ENCODE results near the gene ARHGAP4.
A peak's percentile ranks its signal among the peaks of the same experiment; 100 is the strongest.

Gene ARHGAP4

DNA sequence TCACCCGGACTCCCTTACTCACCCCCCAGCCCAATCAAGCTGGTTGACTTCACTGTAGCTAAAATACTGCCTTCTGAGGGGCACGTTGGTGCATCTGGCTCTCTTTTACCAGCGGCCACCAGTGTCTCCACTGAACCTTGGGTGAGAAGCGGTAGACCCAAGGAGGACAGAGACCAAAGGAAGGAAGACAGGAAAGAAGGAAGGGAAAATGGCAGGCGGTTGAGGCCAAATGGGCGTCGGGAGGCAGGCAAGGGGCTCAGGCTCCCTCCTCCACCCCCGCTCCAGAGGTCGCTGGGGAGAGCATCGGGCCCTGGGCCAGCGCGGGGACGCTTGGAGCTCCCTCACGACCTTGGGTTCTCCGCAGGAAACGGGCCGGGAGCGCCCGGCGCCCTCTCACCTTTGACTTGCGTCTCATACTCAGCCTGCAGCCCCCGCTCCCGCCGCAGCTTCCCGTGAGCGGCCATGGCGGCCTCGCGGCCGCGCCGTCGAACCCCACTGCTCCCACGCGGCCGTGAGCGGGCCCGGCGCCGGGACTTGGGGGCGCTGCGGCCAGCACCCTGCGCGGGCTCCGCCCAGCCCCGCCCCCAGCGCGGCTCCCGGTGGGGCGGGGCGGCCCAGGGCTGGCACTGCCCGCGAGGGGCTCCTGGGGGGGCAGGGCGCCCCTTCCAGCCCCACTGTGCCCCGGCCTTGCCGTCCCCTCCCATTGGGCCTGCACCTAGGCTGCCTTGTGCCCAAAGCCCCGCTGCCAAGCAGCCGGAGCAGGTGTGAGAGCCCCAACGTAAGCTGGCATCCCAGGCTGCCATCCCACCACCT, at the start of gene ARHGAP4:
Gene ARHGAP4 (minus strand): TSS at position 526 of the 813 bp plus-strand sequence. CDS start 62 bp downstream, at position 464.
- peak; percentile 67 for DNase-seq (ENCODE audit: low spot score)

DNA sequence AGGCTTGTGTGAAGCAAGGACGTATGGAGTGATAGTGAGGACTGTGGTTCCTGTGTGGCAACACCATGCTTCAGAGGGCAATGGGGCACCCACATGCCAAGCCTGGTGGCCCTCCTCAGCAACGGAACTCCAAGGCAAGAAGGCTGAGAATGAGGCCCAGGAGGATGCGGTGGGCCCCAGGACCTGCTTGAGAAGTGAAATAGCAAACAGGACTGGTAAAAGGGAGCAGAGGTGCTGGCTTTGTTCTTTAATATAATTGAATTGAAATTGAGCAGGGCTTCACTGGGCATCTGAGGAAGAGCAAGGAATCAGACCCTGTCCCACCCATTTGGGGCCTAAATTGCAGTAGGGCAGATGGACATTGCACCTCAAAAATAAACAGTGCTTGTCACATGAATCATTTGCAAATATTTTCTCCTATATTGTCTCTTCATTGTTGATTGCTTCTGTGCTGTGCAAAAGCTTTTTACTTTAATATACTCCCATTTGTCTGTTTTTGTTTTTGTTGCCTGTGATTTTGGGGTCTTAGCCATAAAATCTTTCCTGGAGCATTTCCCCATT, 48.7 kb upstream of the ARHGAP4 start:
- no peak for DNase-seq (ENCODE audit: low spot score)

DNA sequence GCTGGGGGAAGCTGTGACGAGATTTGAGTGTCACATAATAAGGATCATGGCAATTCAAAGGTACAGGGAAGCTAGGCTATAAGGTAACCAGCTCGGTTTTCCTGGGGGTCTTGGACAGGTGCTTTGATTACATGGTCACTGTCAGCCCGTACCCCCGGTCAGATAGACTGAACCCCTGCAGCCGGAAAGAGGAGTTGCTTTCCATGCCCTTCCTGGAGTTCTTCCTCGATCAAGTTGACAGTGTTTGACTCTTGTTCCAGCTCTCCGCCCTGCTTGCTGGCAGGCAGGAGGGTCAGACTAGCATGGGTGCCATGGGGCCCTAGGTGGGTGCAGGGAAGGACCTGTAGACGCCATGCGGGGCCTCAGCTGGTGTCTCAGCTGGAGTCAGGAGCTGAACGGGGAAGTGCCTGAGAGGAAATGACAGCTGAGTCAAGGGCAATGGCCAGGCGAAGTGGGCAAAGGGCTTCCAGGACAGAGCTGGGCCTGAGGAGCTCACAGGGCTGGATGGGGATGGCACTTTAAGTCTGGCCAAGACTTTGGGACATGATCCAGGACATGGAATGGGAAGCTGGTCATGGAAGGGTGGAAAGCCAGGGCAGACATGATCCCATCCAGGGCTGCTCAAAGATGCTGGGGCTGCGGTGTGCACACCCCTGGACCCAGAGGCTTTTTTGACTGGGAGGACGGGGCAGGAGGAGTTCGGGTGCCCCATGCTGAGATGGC, 48.1 kb upstream of the ARHGAP4 start:
- no peak for DNase-seq (ENCODE audit: low spot score)

DNA sequence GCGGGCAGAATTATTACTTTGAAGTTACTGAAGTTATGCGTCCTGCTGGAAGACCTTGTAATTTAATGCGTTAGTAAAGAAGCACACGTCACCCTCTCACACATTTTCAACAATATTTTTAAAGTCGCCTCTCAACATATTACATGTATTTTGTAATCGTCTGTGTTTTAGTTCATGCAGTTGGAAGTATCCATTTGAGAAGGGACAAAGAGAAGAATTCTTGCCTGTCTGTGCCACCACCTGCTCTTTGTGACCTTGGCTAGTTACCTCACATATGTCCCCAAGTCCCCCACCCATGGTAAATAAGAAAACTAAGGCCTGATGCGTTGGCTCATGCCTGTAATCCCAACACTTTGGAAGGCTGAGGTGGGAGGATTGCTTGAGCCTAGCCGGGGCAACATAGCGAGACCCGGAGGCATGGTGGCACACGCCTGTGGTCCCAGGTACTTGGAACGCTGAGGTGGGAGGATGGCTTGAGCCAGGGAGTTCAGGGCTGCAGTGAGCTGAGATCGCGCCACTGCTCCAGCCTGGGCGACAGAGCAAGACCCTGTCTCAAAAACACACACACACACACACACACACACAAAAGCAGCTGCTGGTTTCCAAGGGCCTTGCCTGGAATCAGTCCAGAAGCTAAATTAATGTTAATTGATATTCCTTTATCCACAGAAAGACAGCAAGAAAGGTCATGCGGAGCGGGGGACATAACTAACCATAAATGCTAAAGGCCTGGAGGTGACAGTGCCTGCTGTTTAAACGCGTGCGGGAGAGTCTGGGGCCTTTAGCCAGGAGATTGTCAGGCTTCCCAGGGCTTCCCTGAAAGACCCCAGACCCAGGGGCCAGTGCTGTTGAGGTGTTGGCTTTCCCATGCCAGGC, 47.3 kb upstream of the ARHGAP4 start:
- no peak for DNase-seq (ENCODE audit: low spot score)

DNA sequence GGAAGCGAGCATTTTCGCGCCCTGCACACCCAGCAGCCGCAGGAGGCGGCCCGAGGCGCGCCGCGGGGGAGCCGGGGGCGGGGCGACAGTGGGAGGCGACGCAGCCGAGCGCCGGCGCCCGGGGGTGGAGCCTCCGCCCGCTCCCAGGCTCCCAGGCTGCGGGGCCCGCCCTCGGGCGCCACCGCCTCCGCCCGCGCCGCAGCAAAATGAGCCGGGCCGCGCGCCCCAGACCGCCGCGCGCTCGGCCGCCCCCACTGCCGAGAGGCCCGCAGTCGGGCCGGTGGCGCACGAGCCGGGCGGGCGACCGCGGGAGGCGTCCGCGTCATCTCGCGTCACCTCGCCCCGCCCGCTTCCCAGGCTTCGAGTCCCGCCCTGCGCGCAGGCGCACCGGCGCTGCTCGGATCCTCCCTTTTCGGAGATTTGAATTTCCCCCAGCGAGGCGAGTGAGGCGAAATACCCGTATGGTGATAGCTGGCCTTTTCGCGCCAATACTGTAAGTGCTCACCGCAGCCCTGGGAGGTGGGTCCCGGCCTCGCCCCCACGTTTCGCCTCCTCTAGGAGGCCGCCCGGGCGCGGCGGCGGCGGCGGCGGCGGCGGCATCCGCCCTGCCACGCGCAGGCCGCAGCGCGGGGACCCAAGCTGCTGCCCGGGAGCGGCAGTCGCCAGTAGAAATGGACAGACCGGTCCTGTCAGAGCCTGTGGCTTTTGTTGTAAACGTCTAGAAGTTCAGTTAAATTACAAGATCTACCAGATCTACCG, 46.5 kb upstream of the ARHGAP4 start, which contains the start of gene TMEM187:
Gene TMEM187 (plus strand): TSS at position 387 of the 759 bp plus-strand sequence. CDS start 9,309 bp downstream, outside the sequence.
- peak; percentile 87 for DNase-seq (ENCODE audit: low spot score)

DNA sequence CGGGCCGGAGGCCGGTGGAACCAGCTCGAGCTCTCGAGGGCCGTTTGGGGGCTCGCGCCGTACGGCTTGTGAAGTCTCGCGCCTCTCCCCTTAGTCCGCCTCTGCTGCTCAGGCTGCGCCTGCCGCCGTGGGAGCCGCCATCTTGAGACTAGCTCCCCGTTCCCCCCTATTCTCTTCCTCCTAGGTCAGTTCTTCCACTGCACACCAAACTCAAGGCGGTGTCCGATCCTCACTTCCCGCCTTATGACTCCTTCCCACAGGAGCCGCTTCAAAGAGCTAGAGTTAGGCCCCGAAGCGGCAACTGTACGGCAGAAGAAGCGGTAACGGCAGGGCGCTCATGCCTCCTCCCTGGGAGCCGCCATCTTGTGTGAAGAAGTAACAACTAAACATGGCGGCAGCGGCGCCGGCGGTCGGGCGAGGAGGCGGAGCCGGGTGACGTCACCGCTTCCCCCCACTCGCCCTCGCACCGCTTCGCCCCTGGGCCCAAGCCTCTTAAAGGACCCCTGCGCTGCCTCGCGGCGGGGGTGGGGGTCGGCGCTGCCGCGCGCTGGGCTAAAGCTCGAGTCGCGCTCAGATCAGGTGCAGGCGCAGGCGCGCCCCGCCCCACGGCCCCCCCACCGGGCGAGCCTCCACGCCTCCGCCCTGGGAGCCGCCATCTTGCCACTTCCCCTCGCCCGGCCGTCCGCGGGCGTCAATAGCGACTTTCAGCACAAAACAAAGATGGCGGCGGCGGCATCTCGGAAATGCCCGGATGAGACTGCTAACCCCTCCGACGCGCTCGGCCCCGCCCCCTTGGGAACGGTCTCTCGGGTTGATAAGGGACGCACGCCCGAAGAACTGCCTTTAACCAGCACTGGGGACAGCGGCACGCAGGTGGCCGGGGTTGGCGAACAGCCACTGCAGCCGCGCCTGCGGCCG, 45.6 kb upstream of the ARHGAP4 start, which contains the start of gene HCFC1:
Gene HCFC1 (minus strand): TSS at position 369 of the 918 bp plus-strand sequence. CDS start 978 bp downstream, outside the sequence.
- DNase-seq (ENCODE audit: low spot score), result peak; percentile 81

DNA sequence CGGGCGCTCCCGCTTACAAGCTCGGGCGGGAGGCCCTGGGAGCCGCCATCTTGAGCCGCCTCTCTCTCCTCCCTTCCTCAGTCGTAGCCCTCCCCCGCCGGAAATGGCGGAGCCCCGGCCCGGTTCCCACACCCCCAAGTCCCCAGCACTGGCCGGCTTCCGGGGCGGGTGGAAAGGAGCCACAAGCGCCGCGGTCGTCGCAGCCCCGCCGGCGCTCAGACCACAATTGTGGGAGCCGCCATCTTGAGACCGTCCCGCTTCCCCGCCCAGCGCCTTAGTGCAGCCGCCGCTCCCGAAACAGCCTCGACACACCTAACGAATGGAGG, 45.0 kb upstream of the ARHGAP4 start:
- DNase-seq (ENCODE audit: low spot score), result peak; percentile 74

DNA sequence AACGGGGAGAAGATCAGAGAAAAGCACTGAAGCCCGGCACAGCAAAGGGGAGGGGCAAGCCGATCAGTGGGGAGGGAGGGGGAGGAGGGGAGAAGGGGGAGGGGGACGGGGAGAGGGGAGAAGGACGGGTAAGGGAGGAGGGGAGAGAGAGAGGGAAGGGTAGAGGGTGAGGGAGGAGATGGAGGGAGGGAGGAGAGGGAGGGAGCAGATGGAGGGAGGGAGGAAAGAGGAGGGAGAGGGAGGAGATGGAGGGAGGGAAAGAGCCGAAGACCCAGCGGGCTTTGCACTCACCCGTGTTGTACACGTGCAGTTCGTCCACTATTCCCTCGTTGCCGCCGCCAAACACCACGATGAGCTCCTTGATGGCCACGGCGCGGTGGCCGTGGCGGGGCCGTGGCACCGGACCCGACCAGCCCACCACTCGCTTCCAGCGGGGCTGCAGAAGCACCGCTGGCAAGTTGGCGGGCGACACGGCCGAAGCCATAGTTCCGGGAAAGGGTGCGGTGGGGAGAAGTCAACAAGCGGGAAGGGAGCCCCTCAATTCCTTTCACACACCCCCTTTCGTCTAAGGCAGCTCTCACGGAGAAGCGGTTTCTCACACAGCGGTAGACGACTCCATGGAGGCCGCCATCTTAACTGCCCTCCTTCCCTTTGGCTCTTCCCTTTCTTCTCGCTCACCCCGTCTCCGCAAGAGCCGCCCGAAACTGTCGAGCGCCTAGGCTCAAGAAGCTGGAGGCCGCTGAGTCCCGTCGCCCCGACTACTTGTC, 44.5 kb upstream of the ARHGAP4 start:
- DNase-seq (ENCODE audit: low spot score), result peak; percentile 62

DNA sequence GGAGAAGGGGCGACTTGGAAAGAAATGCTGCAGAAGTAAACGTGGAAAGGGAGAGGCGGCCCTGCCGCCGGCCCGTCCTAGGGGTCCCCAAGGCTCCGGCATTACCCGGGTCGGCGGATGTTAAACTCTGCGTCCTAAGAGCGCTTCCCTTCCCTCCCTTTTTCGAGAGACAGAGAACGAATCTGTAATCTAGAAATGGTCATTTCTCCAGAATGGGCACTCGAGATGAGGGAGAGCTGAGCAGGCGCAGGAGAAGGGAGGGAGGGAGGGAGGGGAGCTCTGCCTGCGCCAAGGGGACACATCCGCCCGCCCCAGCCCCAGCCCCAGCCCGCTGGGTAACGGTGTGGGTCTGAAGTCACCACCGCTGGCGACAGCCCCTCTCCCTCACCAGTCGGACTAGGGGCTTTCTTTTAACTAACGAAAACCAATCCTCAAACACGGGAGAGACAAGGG, 43.9 kb upstream of the ARHGAP4 start:
- no peak for DNase-seq (ENCODE audit: low spot score)

DNA sequence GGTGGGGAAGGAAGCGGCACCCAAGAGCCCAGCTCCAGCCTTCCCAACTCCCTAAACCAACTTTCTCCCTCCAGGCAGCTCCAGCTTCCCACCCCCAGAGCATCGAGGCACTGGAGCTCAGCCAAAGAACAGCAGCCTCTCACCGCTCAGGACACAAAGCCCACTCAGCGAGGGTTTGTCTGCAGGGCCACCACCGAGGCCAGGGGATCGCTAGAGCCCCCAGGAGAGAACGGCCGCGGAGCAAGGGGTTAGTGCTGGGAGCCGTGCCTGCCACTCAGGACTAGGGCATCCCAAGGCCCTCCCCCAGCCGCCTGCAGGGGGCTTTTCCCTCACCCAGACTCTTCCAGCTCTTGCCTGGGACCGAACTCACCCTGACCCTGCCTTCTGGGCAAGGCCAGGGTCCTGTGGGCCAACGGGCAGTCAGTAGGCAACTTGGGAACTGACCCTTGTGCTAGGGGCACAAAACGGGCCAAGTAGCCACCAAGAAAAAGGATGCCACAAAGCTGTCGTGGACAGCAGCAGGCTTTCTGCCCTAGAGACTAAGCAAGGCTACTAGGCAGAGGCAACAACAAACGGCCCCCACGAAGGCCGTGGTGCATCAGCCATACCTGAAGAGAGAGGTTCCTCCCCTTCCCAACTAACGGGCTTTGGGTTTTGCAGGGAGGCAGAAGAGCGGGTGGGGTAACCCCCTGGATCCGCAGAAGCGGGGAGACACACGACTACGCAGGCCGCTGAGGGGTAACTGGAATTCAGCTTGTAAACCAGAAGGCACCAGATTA, 43.2 kb upstream of the ARHGAP4 start:
- no peak for DNase-seq (ENCODE audit: low spot score)

DNA sequence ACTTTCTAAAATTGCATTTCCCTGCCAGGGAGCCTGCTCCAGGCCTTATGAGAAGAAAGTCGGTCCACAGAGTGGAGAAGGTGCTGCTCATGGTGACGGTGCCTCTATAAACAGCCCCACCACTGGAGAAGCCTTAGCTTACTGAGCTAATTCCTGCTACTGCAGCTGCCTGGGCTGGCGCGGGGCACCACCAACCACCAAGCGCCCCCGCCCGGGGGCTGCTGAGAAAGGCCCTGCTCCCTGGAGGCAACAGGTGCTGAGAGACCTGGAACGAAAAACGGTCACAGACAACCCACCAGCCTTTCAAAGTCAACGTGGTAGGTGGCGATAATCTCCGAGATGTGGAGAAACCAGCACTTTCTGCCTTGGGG, 42.7 kb upstream of the ARHGAP4 start:
- peak; percentile 54 for DNase-seq (ENCODE audit: low spot score)

DNA sequence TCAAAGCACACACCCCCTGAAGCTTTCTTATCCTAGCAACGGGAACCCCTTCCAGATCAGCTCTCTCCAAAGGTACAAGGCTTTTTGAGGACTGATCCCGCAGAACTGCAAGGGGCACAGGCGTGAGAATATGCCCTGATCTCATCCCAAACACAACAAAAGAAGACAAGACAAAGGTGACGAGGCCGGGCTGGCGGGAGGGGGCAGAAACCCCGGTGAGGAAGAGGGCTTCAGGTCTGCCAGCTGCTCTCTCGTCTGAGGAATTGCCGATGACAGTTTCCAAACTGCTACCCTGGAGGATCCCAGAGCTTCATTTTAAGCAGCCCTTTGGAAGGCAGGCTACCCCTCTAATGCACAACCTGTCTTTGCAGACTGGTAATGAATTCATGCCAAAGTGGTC, 42.2 kb upstream of the ARHGAP4 start:
- DNase-seq (ENCODE audit: low spot score), result no peak

DNA sequence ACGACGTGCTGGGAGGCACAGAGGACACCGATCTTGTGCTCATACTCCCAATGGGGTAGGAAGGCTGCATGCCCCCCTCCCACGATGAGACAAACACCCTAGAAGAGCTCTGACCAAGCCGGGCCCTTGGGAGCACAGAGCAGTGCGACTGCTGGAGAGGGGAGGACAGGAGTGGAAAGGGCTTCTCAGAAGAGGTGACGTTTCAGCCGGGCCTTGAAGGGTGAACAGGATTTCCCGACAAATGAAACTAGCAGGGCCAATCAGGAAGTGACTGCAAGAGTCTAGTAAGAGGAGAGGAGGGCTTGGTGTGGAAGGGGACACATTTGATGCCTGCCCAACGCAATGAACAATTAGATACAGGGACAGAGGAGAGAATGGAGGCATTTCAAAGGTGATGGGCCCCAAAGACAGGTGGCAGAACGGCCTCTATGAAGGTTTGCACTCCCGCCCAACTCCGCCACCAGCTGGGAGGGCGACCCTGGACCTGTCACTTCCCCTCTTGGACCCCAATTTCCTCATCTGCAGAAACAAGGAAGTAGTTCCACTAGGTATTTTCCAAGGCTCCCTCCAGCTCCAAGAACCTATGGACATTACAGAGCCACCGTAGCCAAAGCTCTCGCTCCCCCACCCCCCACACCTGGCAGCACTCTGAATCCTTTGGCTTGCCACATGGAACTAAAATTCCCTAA, 41.6 kb upstream of the ARHGAP4 start:
- DNase-seq (ENCODE audit: low spot score), result no peak

DNA sequence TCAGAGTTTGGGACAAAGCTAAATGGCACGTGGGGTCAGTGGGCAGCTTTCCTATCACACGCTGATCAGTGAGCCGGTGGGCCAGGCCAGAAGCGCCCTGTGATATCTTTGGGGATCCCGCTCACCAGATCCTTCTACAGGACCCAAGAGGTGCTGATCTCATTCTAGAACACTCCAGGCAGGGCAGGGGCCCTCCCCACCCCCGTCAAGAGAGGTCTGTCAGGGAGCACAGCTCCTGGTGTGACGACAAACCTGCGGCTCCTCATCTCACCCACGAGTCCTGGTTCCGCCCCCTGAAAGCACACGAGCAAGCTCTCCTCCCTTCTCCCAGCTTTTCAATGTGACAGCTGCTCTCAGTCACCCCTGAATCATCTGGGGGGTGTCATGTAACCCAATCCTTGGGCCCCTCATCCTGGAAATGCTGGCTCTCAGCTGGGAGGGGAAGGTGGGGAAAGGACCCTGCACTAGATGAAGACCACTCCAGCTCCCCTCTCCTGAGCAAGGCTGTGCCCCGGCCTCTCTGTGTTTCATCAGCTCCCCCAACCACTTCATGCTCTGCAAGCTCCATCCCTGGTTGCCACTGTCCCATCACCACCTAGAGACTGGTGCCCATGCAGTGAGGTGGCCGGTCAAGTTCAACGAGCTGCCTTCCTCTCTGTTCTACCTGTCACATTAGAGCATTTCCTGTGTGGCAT, 40.9 kb upstream of the ARHGAP4 start:
- DNase-seq (ENCODE audit: low spot score), result no peak

DNA sequence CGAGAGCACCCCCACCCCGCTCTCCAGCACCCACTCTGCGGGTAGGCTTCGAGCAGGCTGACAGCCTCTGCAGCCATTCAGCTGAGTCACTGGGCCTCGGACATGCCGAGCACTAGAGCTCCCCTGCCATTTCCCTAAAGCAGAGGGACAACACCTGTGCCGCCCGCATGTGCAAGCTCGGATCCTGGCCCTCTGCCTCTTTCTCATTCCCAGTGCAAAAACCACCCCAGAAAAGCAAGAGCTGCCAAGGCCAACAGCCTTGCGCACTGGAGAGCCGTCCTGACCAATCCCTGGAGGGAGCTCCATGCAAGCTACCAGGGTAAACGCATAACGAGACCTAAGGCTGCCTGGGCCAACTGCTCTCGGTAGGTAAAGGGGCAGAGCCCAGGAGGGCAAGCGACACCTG, 40.2 kb upstream of the ARHGAP4 start:
- no peak for DNase-seq (ENCODE audit: low spot score)

DNA sequence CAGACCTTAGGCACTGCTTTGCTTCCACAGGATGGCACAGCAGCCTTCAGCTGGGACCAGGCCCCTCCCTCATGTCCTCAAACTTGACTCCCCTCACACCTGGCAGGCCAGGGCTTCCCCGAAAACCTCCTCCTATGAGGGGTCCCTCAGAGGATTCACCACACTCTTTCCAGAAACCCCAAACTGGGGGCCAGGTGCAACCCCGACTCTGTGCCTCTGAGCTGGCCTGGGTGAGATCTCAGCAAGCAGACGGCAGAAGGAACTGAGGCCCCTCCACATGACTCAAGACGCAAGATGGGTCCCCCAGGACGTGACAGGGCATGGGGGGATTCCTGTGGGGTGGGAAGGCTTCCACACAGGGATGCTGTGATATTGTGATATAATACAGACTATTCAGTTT, 39.3 kb upstream of the ARHGAP4 start:
- no peak for DNase-seq (ENCODE audit: low spot score)

DNA sequence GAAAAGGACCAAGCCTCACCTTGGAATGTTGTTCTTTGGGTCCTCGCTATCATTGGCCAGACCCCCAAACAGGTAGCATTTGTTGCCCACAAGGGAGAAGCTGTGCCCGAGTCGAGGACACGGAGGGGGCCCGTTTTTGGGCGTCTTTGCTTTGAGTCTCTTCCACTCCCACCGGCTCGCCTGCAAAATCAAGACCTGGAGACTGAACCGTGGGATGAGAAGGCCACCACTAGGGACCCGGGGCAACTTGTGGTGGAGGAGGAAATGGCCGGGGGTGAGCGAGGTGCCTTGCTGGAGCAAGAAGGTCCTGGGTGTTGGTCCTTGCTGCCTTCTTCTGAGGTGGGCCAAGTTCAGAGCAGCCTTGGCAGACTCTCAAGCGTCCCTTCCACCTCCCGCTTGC, 38.0 kb upstream of the ARHGAP4 start:
- no peak for DNase-seq (ENCODE audit: low spot score)
